Measurements from ENCODE around the gene CAMK1D. TPM values are rescaled to one million over a fixed set of nuclear protein-coding genes. Genes with fewer than 3 reads are reported as not detected.
"Not testable (repeated sequence)": the region's sequence is repeated elsewhere in the genome, so short reads cannot be mapped to it uniquely, and the experiment has no call there.

Gene CAMK1D
- polyA plus RNA-seq, 1 of the 3 experiments (the other 2 are of a cell fraction): 4.1 TPM

DNA sequence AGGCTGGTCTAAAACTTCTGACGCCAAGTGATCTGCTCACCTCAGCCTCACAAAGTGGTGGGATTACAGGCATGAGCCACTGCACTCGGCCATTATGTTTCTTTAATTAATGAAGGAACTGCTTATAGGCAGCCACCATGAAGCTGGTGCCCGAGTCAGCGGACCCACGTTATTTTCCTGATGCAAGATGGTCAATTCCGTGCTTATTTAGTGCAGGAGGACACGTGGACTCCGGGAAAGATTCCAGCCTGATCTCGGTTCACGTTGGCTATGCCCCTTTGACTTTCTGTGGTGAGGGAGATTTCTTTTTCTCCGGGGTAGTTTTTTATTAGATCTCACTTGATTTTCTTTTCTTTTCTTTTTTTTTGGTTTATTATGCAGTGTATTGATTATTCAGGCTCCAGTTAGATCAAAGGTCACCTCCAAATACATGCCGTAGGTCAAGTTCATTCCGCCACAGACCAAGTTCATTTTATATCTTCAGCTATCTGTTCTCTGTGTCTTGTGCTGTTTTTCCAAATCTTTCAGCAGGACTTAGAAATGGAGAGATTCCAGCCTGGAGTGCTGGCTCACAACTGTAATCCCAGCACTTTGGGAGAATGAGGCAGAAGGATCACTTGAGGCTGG, 8.3 kb downstream of the CAMK1D start:
- no peaks in the 10 kb centered on the region for H3K9me2 ChIP-seq
- no peak for TF ChIP-seq JUND (IDR thresholded peaks at IDR 0.05)
- TF ChIP-seq SIN3A (IDR thresholded peaks at IDR 0.05; ENCODE audit: borderline replicate concordance, low read depth, low read length): no peak
- TF ChIP-seq, protein P1, sequence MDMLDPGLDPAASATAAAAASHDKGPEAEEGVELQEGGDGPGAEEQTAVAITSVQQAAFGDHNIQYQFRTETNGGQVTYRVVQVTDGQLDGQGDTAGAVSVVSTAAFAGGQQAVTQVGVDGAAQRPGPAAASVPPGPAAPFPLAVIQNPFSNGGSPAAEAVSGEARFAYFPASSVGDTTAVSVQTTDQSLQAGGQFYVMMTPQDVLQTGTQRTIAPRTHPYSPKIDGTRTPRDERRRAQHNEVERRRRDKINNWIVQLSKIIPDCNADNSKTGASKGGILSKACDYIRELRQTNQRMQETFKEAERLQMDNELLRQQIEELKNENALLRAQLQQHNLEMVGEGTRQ (IDR thresholded peaks at IDR 0.05; ENCODE audit: borderline replicate concordance, low read depth, low read length): no peak
- TF ChIP-seq GABPA (IDR thresholded peaks at IDR 0.05; ENCODE audit: low read depth): no peak
- TF ChIP-seq RCOR1 (IDR thresholded peaks at IDR 0.05; ENCODE audit: low read length): no peak
- no peaks in the 10 kb centered on the region; a peak in 1 of 4 replicates for H3K4me1 ChIP-seq (ENCODE audit: control insufficient read depth in 1 of 2, insufficient read depth in 2 of 2, low read depth in 1 of 2, low read length in 1 of 2)
- H3K9ac ChIP-seq: no peak overlapping the region
- no peaks in the 10 kb centered on the region for H3F3A ChIP-seq (replicated peaks; ENCODE audit: insufficient read depth)
- H3K4me3 ChIP-seq (ENCODE audit: low read depth in 2 of 2, low read length in 1 of 2): no peak overlapping the region
- H3K36me3 ChIP-seq (replicated peaks in 1 of 2; ENCODE audit: control insufficient read depth in 1 of 2, insufficient read depth in 2 of 2, low read length in 1 of 2): no peaks in the 10 kb centered on the region
- H4K20me1 ChIP-seq (ENCODE audit: insufficient read depth): no peaks in the 10 kb centered on the region
- H3K27me3 ChIP-seq (ENCODE audit: insufficient read depth): no peaks in the 10 kb centered on the region
- no peaks in the 10 kb centered on the region for H3K79me2 ChIP-seq (ENCODE audit: insufficient read depth)
- ChIA-PET POLR2A (no interaction called here), CTCF (interaction anchor here (1.1 kb wide), 1 partner anchor 14 kb away, joined by 4 read pairs; no protein-coding TSS in a partner anchor)
- H2AFZ ChIP-seq (ENCODE audit: low read depth): no peak overlapping the region
- H3K4me2 ChIP-seq: no peak overlapping the region
- no peak overlapping the region for H3K27ac ChIP-seq (ENCODE audit: low read depth in 2 of 2, low read length in 1 of 2)
- WGBS (ENCODE audit: low lambda C conversion rate): 90% methylated on average over 12 of the region's 13 CpGs
- DNase-seq: no peak
- H3K9me3 ChIP-seq: no peaks in the 10 kb centered on the region

DNA sequence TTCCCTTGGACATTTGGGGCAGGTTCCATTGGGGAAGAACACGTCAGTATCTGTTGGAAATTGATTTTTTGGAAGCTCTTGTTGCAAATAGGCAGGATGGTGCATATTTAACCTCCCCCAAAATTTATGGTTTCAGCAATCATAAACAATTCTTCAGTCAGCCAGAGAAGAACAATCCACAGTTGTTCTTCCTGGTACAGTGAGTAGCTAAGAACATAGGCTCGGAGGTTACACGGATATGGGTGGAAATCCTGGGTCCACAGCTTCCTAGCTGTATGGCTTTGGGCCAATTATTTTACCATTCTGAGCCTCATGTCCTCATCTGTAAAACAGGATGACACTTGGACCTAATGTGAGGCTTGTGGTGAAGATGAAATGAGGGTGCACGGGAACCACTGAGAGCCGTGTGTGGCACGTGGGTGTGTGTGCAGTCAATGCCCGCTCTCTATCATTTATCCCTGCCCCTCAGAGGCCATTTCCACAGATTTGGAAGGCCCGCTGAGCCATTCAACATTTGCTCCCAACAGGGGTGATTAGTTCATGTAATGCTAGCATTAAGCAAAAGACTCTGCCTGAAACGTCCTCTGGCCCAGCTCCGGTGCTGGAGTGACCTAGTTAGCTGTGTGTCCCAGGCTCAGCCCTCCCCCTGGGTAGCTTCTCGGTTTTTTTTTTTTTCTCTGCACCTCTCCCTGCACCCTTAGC, 9.7 kb downstream of the CAMK1D start:
- no peaks in the 10 kb centered on the region for H3K36me3 ChIP-seq (replicated peaks in 1 of 2; ENCODE audit: control insufficient read depth in 1 of 2, insufficient read depth in 2 of 2, low read length in 1 of 2)
- WGBS (ENCODE audit: low lambda C conversion rate): 79% methylated on average over 11 of the region's 11 CpGs
- H3K9me3 ChIP-seq: no peaks in the 10 kb centered on the region
- ChIA-PET POLR2A (no interaction called here), CTCF (interaction anchor here (0.7 kb wide), 1 partner anchor 260 kb away, joined by 3 read pairs; no protein-coding TSS in a partner anchor)
- no peaks in the 10 kb centered on the region for H3F3A ChIP-seq (replicated peaks; ENCODE audit: insufficient read depth)
- no peak for DNase-seq
- no peaks in the 10 kb centered on the region for H3K79me2 ChIP-seq (ENCODE audit: insufficient read depth)
- no peak overlapping the region for H3K27ac ChIP-seq (ENCODE audit: low read depth in 2 of 2, low read length in 1 of 2)
- TF ChIP-seq ELF1 (IDR thresholded peaks at IDR 0.05): no peak
- TF ChIP-seq YY1 (IDR thresholded peaks at IDR 0.05; ENCODE audit: low read depth): no peak
- no peak for TF ChIP-seq NRF1 (IDR thresholded peaks at IDR 0.05; ENCODE audit: low read depth, low read length)
- TF ChIP-seq GATA2 (CRISPR knock-in tag; IDR thresholded peaks at IDR 0.05): no peak
- no peaks in the 10 kb centered on the region for H4K20me1 ChIP-seq (ENCODE audit: insufficient read depth)
- no peaks in the 10 kb centered on the region; a peak in 1 of 4 replicates for H3K4me1 ChIP-seq (ENCODE audit: control insufficient read depth in 1 of 2, insufficient read depth in 2 of 2, low read depth in 1 of 2, low read length in 1 of 2)
- no peaks in the 10 kb centered on the region for H3K27me3 ChIP-seq (ENCODE audit: insufficient read depth)
- H3K4me3 ChIP-seq (ENCODE audit: low read depth in 2 of 2, low read length in 1 of 2): no peak overlapping the region
- no peak overlapping the region for H2AFZ ChIP-seq (ENCODE audit: low read depth)
- no peak overlapping the region for H3K4me2 ChIP-seq
- H3K9me2 ChIP-seq: no peaks in the 10 kb centered on the region
- H3K9ac ChIP-seq: no peak overlapping the region

DNA sequence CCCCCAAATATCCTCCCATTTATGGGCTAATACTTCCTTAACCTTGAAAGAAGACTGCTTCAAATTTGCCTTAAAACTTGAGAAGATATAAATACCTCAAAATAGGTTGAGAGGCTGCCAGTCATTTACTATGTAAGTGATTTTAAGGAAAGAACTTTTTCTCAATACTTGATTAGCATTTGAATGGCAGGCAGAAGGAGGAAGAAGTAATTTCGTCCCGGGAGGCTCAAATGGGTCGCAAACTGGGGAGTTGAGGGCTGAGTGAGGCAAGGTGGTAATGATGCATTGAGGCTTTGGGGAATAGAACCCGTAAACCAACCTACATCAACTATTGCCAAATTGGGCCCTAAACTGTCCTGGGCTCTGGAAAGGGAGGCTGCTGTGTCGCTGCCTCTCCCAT, 11.1 kb downstream of the CAMK1D start:
- ChIA-PET POLR2A (no interaction called here), CTCF (no interaction called here)
- H3K36me3 ChIP-seq (replicated peaks in 1 of 2; ENCODE audit: control insufficient read depth in 1 of 2, insufficient read depth in 2 of 2, low read length in 1 of 2): no peaks in the 10 kb centered on the region
- H3K4me2 ChIP-seq: no peak overlapping the region
- H4K20me1 ChIP-seq (ENCODE audit: insufficient read depth): no peaks in the 10 kb centered on the region
- no peak overlapping the region for H2AFZ ChIP-seq (ENCODE audit: low read depth)
- no peaks in the 10 kb centered on the region for H3K79me2 ChIP-seq (ENCODE audit: insufficient read depth)
- WGBS (ENCODE audit: low lambda C conversion rate): 97% methylated on average over 5 of the region's 5 CpGs
- no peak for DNase-seq
- H3K27ac ChIP-seq (ENCODE audit: low read depth in 2 of 2, low read length in 1 of 2): no peak overlapping the region
- H3K9me3 ChIP-seq: no peaks in the 10 kb centered on the region
- no peak for TF ChIP-seq FOXM1 (IDR thresholded peaks at IDR 0.05; ENCODE audit: low read depth)
- no peaks in the 10 kb centered on the region for H3K27me3 ChIP-seq (ENCODE audit: insufficient read depth)
- H3K4me3 ChIP-seq (ENCODE audit: low read depth in 2 of 2, low read length in 1 of 2): no peak overlapping the region
- no peaks in the 10 kb centered on the region; a peak in 1 of 4 replicates for H3K4me1 ChIP-seq (ENCODE audit: control insufficient read depth in 1 of 2, insufficient read depth in 2 of 2, low read depth in 1 of 2, low read length in 1 of 2)
- no peaks in the 10 kb centered on the region for H3F3A ChIP-seq (replicated peaks; ENCODE audit: insufficient read depth)
- H3K9me2 ChIP-seq: no peaks in the 10 kb centered on the region
- H3K9ac ChIP-seq: no peak overlapping the region

DNA sequence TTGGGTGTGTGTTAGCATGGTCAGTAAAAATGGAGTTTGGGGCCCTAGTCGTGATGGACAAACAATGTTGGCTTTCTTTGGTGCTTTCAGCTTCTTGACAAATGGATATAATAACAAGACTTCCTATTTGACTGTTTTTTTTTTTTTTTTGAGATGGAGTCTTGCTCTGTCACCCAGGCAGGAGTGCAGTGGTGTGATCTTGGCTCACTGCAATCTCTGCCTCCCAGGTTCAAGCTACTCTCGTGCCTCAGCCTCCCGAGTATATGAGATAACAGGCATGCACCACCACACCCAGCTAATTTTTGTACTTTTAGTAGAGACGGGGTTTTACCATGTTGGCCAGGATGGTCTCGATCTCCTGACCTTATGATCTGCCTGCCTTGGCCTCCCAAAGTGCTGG, 11.8 kb downstream of the CAMK1D start:
- WGBS (ENCODE audit: low lambda C conversion rate): 83% methylated on average over 5 of the region's 5 CpGs
- H4K20me1 ChIP-seq (ENCODE audit: insufficient read depth); H3K36me3 ChIP-seq (replicated peaks in 1 of 2; ENCODE audit: control insufficient read depth in 1 of 2, insufficient read depth in 2 of 2, low read length in 1 of 2); POLR2A ChIA-PET; DNase-seq; H3F3A ChIP-seq (replicated peaks; ENCODE audit: insufficient read depth); H3K4me1 ChIP-seq (ENCODE audit: control insufficient read depth in 1 of 2, insufficient read depth in 2 of 2, low read depth in 1 of 2, low read length in 1 of 2); H3K79me2 ChIP-seq (ENCODE audit: insufficient read depth); H3K27ac ChIP-seq (ENCODE audit: low read depth in 2 of 2, low read length in 1 of 2); H3K4me3 ChIP-seq (ENCODE audit: low read depth in 2 of 2, low read length in 1 of 2); H3K9ac ChIP-seq; CTCF ChIA-PET; H3K4me2 ChIP-seq; H3K27me3 ChIP-seq (ENCODE audit: insufficient read depth); H3K9me3 ChIP-seq; H3K9me2 ChIP-seq; H2AFZ ChIP-seq (ENCODE audit: low read depth): not testable (repeated sequence)

Data from SK-N-SH (cell line).